Subcutaneous adipose tissue (tissue), 4 donors: Measurements from ENCODE around the gene WNT6. TPM values are rescaled to one million over a fixed set of nuclear protein-coding genes. Genes with fewer than 3 reads are reported as not detected.

Experiments
- total RNA-seq, 4 donors: library from RNA; depleted of rRNA; stranded (reverse); fragments of >200 nt; gene quantifications; one replicate each; pipeline ENCODE4 v1.1.0, GENCODE V29; 2016
- TF ChIP-seq, protein P1 (sequence below): fragments of 450-650 bp; IDR thresholded peaks from one replicate; pipeline ENCODE4 v1.5.1; 2016; ENCODE audit warnings: low read depth, mild to moderate bottlenecking, control low read depth, antibody characterized with exemption, moderate library complexity

Gene WNT6
- total RNA-seq, 4 donors from 2014 or later: 0.34 to 2.0 TPM; not detected in 2

DNA sequence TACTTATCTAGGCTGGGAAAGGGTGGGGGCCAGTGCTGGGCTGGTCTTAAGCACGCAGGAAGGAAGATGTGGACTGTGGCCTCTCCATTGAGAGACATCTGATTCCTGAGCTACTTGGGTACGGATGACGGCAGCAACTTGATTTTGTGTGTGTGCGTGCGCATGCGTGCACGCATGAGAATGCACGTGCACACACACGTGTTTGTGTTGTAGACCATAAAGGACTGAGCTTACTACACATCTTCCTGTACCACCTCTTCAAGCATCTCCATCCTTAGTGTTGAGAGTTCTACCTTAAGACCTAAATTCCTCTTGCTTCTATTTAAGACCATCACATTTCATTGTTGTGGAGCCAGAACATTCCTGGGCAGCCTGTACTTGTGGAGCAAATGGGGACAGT lies 9.5 kb downstream of the WNT6 start:
- TF ChIP-seq, protein P1, sequence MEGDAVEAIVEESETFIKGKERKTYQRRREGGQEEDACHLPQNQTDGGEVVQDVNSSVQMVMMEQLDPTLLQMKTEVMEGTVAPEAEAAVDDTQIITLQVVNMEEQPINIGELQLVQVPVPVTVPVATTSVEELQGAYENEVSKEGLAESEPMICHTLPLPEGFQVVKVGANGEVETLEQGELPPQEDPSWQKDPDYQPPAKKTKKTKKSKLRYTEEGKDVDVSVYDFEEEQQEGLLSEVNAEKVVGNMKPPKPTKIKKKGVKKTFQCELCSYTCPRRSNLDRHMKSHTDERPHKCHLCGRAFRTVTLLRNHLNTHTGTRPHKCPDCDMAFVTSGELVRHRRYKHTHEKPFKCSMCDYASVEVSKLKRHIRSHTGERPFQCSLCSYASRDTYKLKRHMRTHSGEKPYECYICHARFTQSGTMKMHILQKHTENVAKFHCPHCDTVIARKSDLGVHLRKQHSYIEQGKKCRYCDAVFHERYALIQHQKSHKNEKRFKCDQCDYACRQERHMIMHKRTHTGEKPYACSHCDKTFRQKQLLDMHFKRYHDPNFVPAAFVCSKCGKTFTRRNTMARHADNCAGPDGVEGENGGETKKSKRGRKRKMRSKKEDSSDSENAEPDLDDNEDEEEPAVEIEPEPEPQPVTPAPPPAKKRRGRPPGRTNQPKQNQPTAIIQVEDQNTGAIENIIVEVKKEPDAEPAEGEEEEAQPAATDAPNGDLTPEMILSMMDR: no peak

DNA sequence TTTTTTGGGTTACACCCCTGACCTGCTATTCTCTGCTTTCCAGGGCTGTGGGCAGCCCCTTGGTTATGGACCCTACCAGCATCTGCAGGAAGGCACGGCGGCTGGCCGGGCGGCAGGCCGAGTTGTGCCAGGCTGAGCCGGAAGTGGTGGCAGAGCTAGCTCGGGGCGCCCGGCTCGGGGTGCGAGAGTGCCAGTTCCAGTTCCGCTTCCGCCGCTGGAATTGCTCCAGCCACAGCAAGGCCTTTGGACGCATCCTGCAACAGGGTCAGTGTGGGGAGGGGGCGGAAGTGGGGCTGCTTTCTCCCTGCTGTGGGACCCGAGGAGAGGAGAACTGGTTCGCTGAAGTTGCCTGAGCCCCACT lies 11.4 kb downstream of the WNT6 start:
- TF ChIP-seq, protein P1: no peak

DNA sequence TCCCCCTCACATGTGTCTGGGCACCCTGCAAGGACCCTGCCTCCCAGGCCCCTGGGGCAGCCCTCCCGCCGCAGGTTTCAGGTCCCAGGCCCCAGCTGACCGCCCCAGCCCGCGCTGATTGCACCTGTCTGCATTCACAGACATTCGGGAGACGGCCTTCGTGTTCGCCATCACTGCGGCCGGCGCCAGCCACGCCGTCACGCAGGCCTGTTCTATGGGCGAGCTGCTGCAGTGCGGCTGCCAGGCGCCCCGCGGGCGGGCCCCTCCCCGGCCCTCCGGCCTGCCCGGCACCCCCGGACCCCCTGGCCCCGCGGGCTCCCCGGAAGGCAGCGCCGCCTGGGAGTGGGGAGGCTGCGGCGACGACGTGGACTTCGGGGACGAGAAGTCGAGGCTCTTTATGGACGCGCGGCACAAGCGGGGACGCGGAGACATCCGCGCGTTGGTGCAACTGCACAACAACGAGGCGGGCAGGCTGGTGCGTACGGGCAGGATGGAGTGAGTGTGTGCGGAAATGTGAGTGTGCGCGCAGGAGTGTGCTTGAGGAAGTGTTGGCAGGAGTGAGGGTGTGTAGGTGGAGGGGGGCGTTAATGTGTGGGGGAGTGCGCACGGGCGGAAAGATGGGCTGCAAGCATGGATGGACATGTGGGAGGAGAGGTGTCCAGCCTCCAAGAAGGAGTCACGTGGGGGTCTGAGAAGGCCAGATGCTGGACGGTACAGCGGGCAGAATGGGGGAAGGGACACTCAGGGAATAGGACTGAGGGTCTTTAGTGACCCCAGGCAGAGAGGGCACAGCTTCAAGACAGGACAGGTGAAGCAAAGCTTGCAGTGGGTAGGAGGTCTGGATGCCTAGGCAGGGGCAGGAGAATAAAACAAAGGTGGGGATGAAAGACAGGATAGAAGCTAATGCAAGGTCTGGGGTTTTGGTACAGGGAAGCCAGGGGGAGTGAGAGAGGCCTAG lies 12.0 kb downstream of the WNT6 start:
- TF ChIP-seq, protein P1: no peak

DNA sequence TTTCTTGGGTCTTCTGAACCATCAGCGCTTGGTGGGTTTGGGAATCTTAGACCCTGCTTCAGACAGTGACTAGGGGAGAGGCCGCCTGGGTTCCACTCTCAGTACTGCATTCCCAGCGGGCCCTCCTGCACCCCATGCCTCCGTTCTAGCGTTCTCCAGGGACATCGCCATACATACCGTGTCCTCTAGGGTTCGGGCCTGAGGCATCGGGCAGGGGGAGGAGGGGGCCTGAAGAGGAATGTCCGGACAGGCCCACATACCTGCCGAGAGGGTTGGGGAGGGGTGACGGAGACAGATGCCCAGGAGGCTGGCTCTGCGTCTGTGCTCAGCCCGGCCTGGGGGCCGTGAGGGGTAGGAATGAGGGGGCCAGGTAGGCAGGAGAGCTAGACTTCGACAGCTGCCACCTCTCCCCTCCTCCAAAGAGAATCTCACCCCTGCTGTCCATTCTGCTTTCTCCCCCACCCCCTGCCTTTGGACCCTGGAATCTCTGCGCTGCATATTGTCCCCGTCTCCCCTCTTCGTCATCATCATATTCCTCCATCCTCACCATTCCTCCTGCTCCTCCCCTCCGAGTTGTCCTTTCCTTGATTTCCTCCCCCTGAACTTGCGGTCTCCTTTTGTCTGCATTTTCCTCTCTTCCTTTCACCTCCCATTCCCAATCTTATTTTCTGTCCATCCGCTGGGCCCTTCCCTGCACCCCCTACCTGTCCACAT lies 13.2 kb downstream of the WNT6 start:
- TF ChIP-seq, protein P1: no peak

DNA sequence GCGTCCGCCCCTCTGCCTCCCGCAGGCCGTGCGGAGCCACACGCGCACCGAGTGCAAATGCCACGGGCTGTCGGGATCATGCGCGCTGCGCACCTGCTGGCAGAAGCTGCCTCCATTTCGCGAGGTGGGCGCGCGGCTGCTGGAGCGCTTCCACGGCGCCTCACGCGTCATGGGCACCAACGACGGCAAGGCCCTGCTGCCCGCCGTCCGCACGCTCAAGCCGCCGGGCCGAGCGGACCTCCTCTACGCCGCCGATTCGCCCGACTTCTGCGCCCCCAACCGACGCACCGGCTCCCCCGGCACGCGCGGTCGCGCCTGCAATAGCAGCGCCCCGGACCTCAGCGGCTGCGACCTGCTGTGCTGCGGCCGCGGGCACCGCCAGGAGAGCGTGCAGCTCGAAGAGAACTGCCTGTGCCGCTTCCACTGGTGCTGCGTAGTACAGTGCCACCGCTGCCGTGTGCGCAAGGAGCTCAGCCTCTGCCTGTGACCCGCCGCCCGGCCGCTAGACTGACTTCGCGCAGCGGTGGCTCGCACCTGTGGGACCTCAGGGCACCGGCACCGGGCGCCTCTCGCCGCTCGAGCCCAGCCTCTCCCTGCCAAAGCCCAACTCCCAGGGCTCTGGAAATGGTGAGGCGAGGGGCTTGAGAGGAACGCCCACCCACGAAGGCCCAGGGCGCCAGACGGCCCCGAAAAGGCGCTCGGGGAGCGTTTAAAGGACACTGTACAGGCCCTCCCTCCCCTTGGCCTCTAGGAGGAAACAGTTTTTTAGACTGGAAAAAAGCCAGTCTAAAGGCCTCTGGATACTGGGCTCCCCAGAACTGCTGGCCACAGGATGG lies 14.0 kb downstream of the WNT6 start:
- TF ChIP-seq, protein P1: no peak

DNA sequence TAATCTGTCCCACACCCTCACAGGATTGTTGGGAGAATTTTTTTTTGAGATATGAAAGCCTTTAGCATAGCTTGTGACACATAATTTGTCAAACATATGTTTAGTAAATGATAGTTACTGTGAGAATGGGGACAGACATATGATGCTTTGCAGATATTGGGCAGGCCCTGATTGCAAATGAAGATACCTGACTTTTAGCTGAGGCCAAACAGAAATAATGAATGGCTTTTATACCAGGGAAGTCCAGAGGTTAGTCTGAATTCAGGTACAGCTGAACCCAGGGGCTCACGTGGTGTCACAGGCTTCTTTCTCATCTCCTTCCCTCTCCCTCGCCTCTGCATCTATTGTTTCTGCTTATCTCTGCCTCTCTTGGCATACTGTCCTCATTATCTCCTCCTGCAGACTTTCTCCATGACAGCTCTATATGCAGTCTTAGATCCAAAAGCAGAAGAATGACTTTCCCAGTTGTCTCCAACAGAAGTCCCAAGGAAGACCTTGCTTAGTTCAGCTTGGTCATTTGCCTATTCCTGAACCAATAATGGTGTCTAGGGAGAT lies 16.2 kb downstream of the WNT6 start:
- TF ChIP-seq, protein P1: no peak
